Measurements from ENCODE around the gene SNX1.

The SNX1 gene

DNA sequence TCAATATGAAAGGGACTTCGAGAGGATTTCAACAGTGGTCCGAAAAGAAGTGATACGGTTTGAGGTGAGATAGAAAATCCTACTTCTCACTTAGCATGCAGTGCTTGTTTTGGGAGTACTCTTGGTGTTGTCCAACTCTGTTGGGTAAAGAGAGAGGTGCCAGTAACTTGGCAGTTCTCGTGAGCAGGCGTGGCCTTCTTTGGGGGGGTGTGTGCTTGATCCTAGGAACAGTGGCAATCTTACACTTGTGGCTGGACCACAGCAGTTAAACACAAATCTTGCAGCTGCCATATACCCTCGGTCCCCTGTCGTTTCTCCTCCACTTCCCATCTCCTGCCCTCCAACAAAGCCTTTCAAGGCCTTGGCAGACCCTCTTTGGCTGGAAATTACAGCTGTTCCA is 40.6 kb downstream of the SNX1 start:
- Histone ChIP-seq H3K4me3 (ENCODE audit: low read depth, low read length) (no peak overlapping the region), H3K27me3 (ENCODE audit: control insufficient read depth, insufficient read depth, low read length) (no peaks in the 10 kb centered on the region), H3K4me1 (no peaks in the 10 kb centered on the region), H2AFZ (no peak overlapping the region), H3K4me2 (ENCODE audit: low read length) (no peak overlapping the region), H3K9me3 (ENCODE audit: control insufficient read depth, low read length) (no peaks in the 10 kb centered on the region), H3K27ac (no peak overlapping the region), H3K36me3 (ENCODE audit: control insufficient read depth, insufficient read depth, low read length) (no peaks in the 10 kb centered on the region), H3K9ac (no peak overlapping the region), H3K79me2 (no peaks in the 10 kb centered on the region)
- TF ChIP-seq, protein P1, sequence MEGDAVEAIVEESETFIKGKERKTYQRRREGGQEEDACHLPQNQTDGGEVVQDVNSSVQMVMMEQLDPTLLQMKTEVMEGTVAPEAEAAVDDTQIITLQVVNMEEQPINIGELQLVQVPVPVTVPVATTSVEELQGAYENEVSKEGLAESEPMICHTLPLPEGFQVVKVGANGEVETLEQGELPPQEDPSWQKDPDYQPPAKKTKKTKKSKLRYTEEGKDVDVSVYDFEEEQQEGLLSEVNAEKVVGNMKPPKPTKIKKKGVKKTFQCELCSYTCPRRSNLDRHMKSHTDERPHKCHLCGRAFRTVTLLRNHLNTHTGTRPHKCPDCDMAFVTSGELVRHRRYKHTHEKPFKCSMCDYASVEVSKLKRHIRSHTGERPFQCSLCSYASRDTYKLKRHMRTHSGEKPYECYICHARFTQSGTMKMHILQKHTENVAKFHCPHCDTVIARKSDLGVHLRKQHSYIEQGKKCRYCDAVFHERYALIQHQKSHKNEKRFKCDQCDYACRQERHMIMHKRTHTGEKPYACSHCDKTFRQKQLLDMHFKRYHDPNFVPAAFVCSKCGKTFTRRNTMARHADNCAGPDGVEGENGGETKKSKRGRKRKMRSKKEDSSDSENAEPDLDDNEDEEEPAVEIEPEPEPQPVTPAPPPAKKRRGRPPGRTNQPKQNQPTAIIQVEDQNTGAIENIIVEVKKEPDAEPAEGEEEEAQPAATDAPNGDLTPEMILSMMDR (IDR thresholded peaks at IDR 0.05), result no peak

DNA sequence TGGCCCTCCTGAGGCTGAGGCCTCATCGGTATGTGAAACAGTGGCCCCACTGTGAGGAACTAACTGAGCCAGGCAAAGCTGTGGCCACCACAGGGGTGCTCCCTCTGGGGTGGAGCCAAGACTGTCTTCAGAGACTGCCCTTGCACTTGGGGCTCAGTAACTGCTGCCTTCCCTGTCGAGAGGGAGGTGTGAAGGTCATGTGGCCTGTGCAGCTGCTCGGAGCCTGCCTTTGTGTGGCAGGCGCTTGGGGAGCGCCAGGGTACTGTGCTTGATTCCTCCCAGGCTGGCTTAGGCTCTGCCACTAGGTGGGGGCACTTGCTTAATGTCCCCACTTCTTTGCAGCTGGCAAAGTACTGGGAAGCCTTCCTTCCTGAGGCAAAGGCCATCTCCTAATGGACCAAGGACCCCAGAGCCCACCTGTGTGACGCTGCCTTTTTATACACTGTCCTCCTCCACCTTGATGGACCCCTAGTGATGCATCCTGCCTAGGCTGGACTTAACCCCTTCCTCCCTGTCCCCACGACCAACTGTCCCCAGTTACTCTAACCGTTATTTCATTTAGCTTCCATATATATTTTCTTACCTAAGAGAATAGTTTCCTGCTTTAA is 41.5 kb downstream of the SNX1 start:
- no peak overlapping the region for H3K27ac ChIP-seq
- H3K4me3 ChIP-seq (ENCODE audit: low read depth, low read length), result no peak overlapping the region
- no peaks in the 10 kb centered on the region for H3K27me3 ChIP-seq (ENCODE audit: control insufficient read depth, insufficient read depth, low read length)
- no peaks in the 10 kb centered on the region for H3K9me3 ChIP-seq (ENCODE audit: control insufficient read depth, low read length)
- no peak overlapping the region for H3K4me2 ChIP-seq (ENCODE audit: low read length)
- no peak overlapping the region for H3K9ac ChIP-seq
- H3K4me1 ChIP-seq, result no peaks in the 10 kb centered on the region
- H2AFZ ChIP-seq, result no peak overlapping the region
- H3K36me3 ChIP-seq (ENCODE audit: control insufficient read depth, insufficient read depth, low read length), result no peaks in the 10 kb centered on the region
- no peaks in the 10 kb centered on the region for H3K79me2 ChIP-seq
- TF ChIP-seq, protein P1 (IDR thresholded peaks at IDR 0.05), result no peak

DNA sequence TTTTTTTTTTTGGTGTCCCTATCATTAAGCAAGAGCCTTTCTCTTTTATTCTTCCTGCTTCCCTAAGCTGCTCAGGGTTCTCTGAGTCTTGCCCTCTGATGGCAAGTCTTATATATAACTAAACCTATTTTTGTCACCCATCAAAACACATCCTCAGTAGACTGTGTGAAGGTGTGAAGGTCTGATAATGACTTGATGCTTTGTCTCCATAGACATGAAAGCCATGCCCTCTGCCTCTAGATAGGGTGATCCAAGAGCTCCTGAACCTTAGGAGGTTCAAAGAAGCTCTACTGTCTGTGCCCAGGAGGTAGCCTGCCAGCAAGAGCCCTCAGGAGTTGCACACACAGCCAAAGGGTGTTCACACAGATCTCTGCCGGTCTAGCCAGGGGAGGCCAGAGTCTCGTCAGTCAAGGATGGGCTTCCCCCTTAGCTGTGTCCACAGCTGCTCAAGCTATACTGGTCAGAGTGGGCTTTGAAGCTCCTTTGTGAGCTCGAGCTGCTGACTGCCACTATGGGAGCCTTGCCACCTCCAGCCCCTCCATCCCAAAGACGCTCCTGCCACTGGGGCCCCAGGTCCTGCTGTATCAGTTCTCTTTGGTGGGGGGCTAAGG is 42.7 kb downstream of the SNX1 start:
- H3K27ac ChIP-seq, result no peak overlapping the region
- no peaks in the 10 kb centered on the region for H3K36me3 ChIP-seq (ENCODE audit: control insufficient read depth, insufficient read depth, low read length)

DNA sequence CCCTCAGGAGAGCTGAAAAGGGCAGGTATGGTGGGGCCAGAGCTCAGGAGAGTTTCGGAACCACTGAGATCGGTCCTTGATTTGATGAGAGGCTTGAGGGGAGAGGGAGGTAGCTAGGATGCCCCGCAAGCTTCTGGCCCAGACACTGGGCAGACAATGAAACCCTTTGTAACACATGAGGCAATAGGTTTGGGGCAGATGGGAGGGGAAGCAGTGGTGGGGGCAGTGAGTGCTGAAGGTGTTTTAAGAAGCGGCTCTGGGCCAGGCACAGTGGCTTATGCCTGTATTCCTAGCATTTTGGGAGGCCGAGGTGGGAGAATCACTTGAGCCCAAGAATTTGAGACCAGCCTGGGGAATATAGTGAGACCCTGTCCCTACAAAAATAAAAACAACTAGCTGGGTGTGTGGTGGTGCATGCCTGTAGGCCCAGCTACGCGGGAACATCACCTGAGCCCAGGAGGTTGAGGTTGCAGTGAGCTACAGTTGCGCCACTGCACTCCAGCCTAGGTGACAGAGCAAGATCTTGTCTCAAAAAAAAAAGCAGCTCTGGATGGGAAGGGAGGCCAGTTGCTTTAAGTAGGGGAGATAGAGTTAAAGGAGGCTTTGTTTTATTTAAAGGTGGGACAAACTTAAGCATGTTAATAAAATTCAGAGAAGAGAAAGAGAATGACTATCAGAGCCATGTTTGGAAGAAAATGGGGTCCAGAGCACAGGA is 46.2 kb downstream of the SNX1 start:
- H2AFZ ChIP-seq, result no peak overlapping the region
- H3K27ac ChIP-seq, result no peak overlapping the region
- H3K27me3 ChIP-seq (ENCODE audit: control insufficient read depth, insufficient read depth, low read length), result no peaks in the 10 kb centered on the region
- TF ChIP-seq, protein P1 (IDR thresholded peaks at IDR 0.05), result no peak
- H3K9me3 ChIP-seq (ENCODE audit: control insufficient read depth, low read length), result no peaks in the 10 kb centered on the region
- no peaks in the 10 kb centered on the region for H3K36me3 ChIP-seq (ENCODE audit: control insufficient read depth, insufficient read depth, low read length)
- H3K4me2 ChIP-seq (ENCODE audit: low read length), result no peak overlapping the region
- H3K9ac ChIP-seq, result no peak overlapping the region
- no peaks in the 10 kb centered on the region for H3K4me1 ChIP-seq
- no peak overlapping the region for H3K4me3 ChIP-seq (ENCODE audit: low read depth, low read length)
- H3K79me2 ChIP-seq, result no peaks in the 10 kb centered on the region

More for the DNA sequence above, 42.7 kb downstream of the SNX1 start:
- Histone ChIP-seq H3K27me3 (ENCODE audit: control insufficient read depth, insufficient read depth, low read length) (no peaks in the 10 kb centered on the region), H3K79me2 (no peaks in the 10 kb centered on the region), H3K4me2 (ENCODE audit: low read length) (no peak overlapping the region), H3K4me1 (no peaks in the 10 kb centered on the region), H3K4me3 (ENCODE audit: low read depth, low read length) (no peak overlapping the region), H3K9me3 (ENCODE audit: control insufficient read depth, low read length) (no peaks in the 10 kb centered on the region), H2AFZ (no peak overlapping the region), H3K9ac (no peak overlapping the region)
- TF ChIP-seq, protein P1 (IDR thresholded peaks at IDR 0.05), result no peak
